H1 (cell line): ENCODE measurements around the gene TECRL. TPM values are rescaled to one million over a fixed set of nuclear protein-coding genes. Genes with fewer than 3 reads are reported as not detected.

ENCODE experiments used
- CTCF ChIA-PET: fragments of 300-600 bp; sonication (Branson Sonifier 250); formaldehyde crosslinking; loops from one replicate; lab custom pipeline; 2021; ENCODE audit not compliant: partially characterized antibody; lab: Charles Lee
- POLR2A ChIA-PET: fragments of 300-600 bp; sonication (Branson Sonifier 250); formaldehyde crosslinking; loops from one replicate; lab custom pipeline; 2021; ENCODE audit warnings: inconsistent platforms; ENCODE audit not compliant: partially characterized antibody; lab: Charles Lee
- DNase-seq, 2 experiments: peaks; one replicate each; pipeline versions ENCODE4 v3.0.0 to v3.0.0-alpha.2; 2010 to 2022; ENCODE audit warnings: low spot score in 2 of 2, low read depth in 1 of 2, mixed read lengths in 1 of 2
- FAIRE-seq: peaks from 2 replicates; lab custom pipeline; 2011; peaks lifted over from hg19 to GRCh38; lab: Jason Lieb, UNC
- H2AFZ ChIP-seq: 2 replicates; pipeline ENCODE4 v1.8.1; 2012; ENCODE audit warnings: low read length, inconsistent platforms
- H2AK5ac ChIP-seq: 2 replicates; pipeline ENCODE4 v1.6.1; 2013; ENCODE audit warnings: low read depth, low read length
- H2BK120ac ChIP-seq: replicated peaks from 2 replicates; pipeline ENCODE3; 2013; ENCODE audit warnings: low read depth, low read length, inconsistent platforms
- H2BK12ac ChIP-seq: 2 replicates; pipeline ENCODE4 v1.6.1; 2013; ENCODE audit warnings: low read depth, low read length
- H2BK15ac ChIP-seq: 2 replicates; pipeline ENCODE4 v1.6.1; 2013; ENCODE audit warnings: low read length
- H2BK20ac ChIP-seq: 2 replicates; pipeline ENCODE4 v1.6.1; 2013; ENCODE audit warnings: low read length
- H2BK5ac ChIP-seq: 2 replicates; pipeline ENCODE4 v1.6.1; 2013; ENCODE audit warnings: low read depth, low read length
- H3K14ac ChIP-seq: 2 replicates; pipeline ENCODE4 v1.6.1; 2013; ENCODE audit warnings: inconsistent platforms; ENCODE audit not compliant: insufficient read length
- H3K18ac ChIP-seq: 2 replicates; pipeline ENCODE4 v1.6.1; 2013; ENCODE audit warnings: low read length; ENCODE audit errors: extremely low read depth
- H3K23ac ChIP-seq: 2 replicates; pipeline ENCODE4 v1.6.1; 2013; ENCODE audit warnings: inconsistent platforms; ENCODE audit not compliant: insufficient read length
- H3K23me2 ChIP-seq: 2 replicates; pipeline ENCODE4 v1.6.1; 2013; ENCODE audit warnings: low read depth, low read length
- H3K27ac ChIP-seq: 2 replicates; pipeline ENCODE4 v1.6.1; 2011; ENCODE audit warnings: low read depth, low read length, inconsistent platforms
- H3K27me3 ChIP-seq, 4 experiments: replicated peaks in 1 of 4; 1 replicate in 1 of 4; 2 replicates in 3 of 4; pipeline versions ENCODE4 v1.6.1 to v1.8.1; 2011 to 2013; ENCODE audit warnings: low read length in 3 of 4, mild to moderate bottlenecking in 3 of 4, inconsistent platforms in 2 of 4, mixed read lengths in 2 of 4, moderate library complexity in 1 of 4; ENCODE audit not compliant: control insufficient read depth in 3 of 4, insufficient read depth in 3 of 4; ENCODE audit errors: extremely low read depth in 1 of 4
- H3K36me3 ChIP-seq, 4 experiments: 2 replicates each; pipeline versions ENCODE4 v1.6.1 to v1.8.1; 2011 to 2013; ENCODE audit warnings: mild to moderate bottlenecking in 4 of 4, low read length in 3 of 4, moderate library complexity in 2 of 4, control low read depth in 1 of 4, inconsistent platforms in 1 of 4; ENCODE audit not compliant: insufficient read depth in 4 of 4, control insufficient read depth in 2 of 4
- H3K4ac ChIP-seq: replicated peaks from 2 replicates; pipeline ENCODE3; 2013; ENCODE audit warnings: low read length, low read depth, mixed read lengths, inconsistent platforms; ENCODE audit not compliant: insufficient read length
- H3K4me1 ChIP-seq, 4 experiments: replicated peaks in 1 of 4; 1 replicate in 1 of 4; 2 replicates in 3 of 4; pipeline versions ENCODE4 v1.6.1 to v1.8.1; 2011 to 2013; ENCODE audit warnings: low read length in 3 of 4, inconsistent platforms in 2 of 4, mixed read lengths in 1 of 4; ENCODE audit not compliant: insufficient read depth in 4 of 4, control insufficient read depth in 3 of 4
- H3K4me2 ChIP-seq, 2 experiments: 2 replicates each; pipeline versions ENCODE4 v1.6.1 to v1.8.1; 2011 to 2013; ENCODE audit warnings: low read depth in 2 of 2, low read length in 2 of 2, control low read depth in 1 of 2, inconsistent platforms in 1 of 2, mild to moderate bottlenecking in 1 of 2; ENCODE audit not compliant: insufficient read depth in 1 of 2
- H3K4me3 ChIP-seq, 4 experiments: fragments of 200-600, 300-600 bp in 1 of 4; sonication (generic), shearing (Covaris generic), sonication (Bioruptor Twin) in 1 of 4; 2 replicates each; pipeline versions ENCODE4 v1.5.1 to v1.8.1; 2011 to 2016; ENCODE audit warnings: low read length in 4 of 4, low read depth in 3 of 4, control low read depth in 2 of 4, inconsistent platforms in 2 of 4, mild to moderate bottlenecking in 2 of 4, mixed read lengths in 1 of 4, moderate library complexity in 1 of 4; ENCODE audit not compliant: insufficient read depth in 2 of 4; ENCODE audit errors: extremely low read depth in 1 of 4
- H3K56ac ChIP-seq: replicated peaks from 2 replicates; pipeline ENCODE3; 2013; ENCODE audit warnings: low read depth, mild to moderate bottlenecking, mixed read lengths, low read length, inconsistent platforms; ENCODE audit not compliant: insufficient read length
- H3K79me1 ChIP-seq: 2 replicates; pipeline ENCODE4 v1.6.1; 2013; ENCODE audit warnings: low read depth, low read length, control low read depth
- H3K79me2 ChIP-seq, 2 experiments: 2 replicates each; pipeline versions ENCODE4 v1.6.1 to v1.8.1; 2012 to 2013; ENCODE audit warnings: low read length in 2 of 2, mild to moderate bottlenecking in 2 of 2, inconsistent platforms in 1 of 2; ENCODE audit not compliant: insufficient read depth in 2 of 2, control insufficient read depth in 1 of 2
- H3K9ac ChIP-seq, 4 experiments: replicated peaks in 1 of 4; 1 replicate in 1 of 4; 2 replicates in 3 of 4; pipeline versions ENCODE4 v1.6.1 to v1.8.1; 2011 to 2013; ENCODE audit warnings: low read depth in 3 of 4, low read length in 3 of 4, control low read depth in 2 of 4, mild to moderate bottlenecking in 2 of 4, moderate library complexity in 2 of 4, inconsistent platforms in 1 of 4; ENCODE audit errors: extremely low read depth in 1 of 4
- H3K9me3 ChIP-seq, 2 experiments: 2 replicates each; pipeline versions ENCODE4 v1.6.1 to v1.8.1; 2012 to 2013; ENCODE audit warnings: mild to moderate bottlenecking in 2 of 2, moderate library complexity in 2 of 2, control low read depth in 1 of 2, inconsistent platforms in 1 of 2, low read depth in 1 of 2, low read length in 1 of 2, mixed read lengths in 1 of 2; ENCODE audit not compliant: insufficient read depth in 2 of 2
- H4K20me1 ChIP-seq, 2 experiments: replicated peaks in 1 of 2; 2 replicates each; pipeline versions ENCODE3 to v1.8.1; 2011 to 2013; ENCODE audit warnings: inconsistent platforms in 2 of 2, low read length in 2 of 2, mild to moderate bottlenecking in 1 of 2; ENCODE audit not compliant: insufficient read depth in 2 of 2, control insufficient read depth in 1 of 2
- H4K5ac ChIP-seq: 2 replicates; pipeline ENCODE4 v1.6.1; 2013; ENCODE audit warnings: low read length, low read depth, mixed read lengths, inconsistent platforms; ENCODE audit not compliant: insufficient read length
- H4K8ac ChIP-seq: 2 replicates; pipeline ENCODE4 v1.8.0; 2013; ENCODE audit warnings: mild to moderate bottlenecking, moderate library complexity, low read length, inconsistent platforms; ENCODE audit not compliant: insufficient read depth; ENCODE audit errors: extremely low read depth
- H4K91ac ChIP-seq: replicated peaks from 2 replicates; pipeline ENCODE3; 2013; ENCODE audit warnings: low read length, mixed read lengths, inconsistent platforms; ENCODE audit not compliant: insufficient read length
- EGR1 ChIP-seq: IDR thresholded peaks from 2 replicates; pipeline ENCODE4 v1.6.1; 2011; ENCODE audit warnings: low read depth, low read length, borderline replicate concordance
- EZH2 ChIP-seq: fragments of 200-600 bp; sonication (generic); IDR thresholded peaks from 2 replicates; pipeline ENCODE4 v1.7.1; 2012; ENCODE audit warnings: low read depth, mild to moderate bottlenecking, moderate library complexity, low read length, inconsistent platforms; ENCODE audit not compliant: severe bottlenecking
- GABPA ChIP-seq: IDR thresholded peaks from 2 replicates; pipeline ENCODE4 v1.6.1; 2011; ENCODE audit warnings: mild to moderate bottlenecking, low read length, moderate library complexity, borderline replicate concordance; ENCODE audit not compliant: insufficient read depth
- RAD21 ChIP-seq, 2 experiments: IDR thresholded peaks in 1 of 2; conservative IDR thresholded peaks in 1 of 2; 2 replicates each; pipeline ENCODE4 v1.6.1; 2011; ENCODE audit warnings: low read depth in 2 of 2, low read length in 2 of 2, improper control_type of control experiment in 1 of 2, inconsistent platforms in 1 of 2, mild to moderate bottlenecking in 1 of 2, moderate library complexity in 1 of 2
- RBBP5 ChIP-seq: IDR thresholded peaks from 2 replicates; pipeline ENCODE4 v1.7.1; 2012; ENCODE audit warnings: low read depth, mild to moderate bottlenecking, inconsistent platforms, low read length, moderate library complexity, borderline replicate concordance
- RXRA ChIP-seq: IDR thresholded peaks from 2 replicates; pipeline ENCODE4 v1.6.1; 2011; ENCODE audit warnings: low read depth, mild to moderate bottlenecking, low read length, moderate library complexity; ENCODE audit not compliant: insufficient read depth
- TAF1 ChIP-seq: IDR thresholded peaks from 2 replicates; pipeline ENCODE4 v1.6.1; 2011; ENCODE audit warnings: mild to moderate bottlenecking, low read depth, low read length
- TEAD4 ChIP-seq: IDR thresholded peaks from 2 replicates; pipeline ENCODE4 v1.6.1; 2012; ENCODE audit warnings: low read depth, low read length, inconsistent platforms, mixed read lengths
- YY1 ChIP-seq: IDR thresholded peaks from 2 replicates; pipeline ENCODE4 v1.6.1; 2011; ENCODE audit warnings: low read depth, mild to moderate bottlenecking, low read length
- WGBS, 2 experiments: shearing (Covaris generic) in 1 of 2; methylation state at CpG; one replicate each; pipeline versions ENCODE4 v1.1.6 to v1.1.7; 2013 to 2015; ENCODE audit warnings: low lambda C conversion rate in 2 of 2, mixed read lengths in 2 of 2, inconsistent platforms in 1 of 2, low coverage in 1 of 2, missing lambda C conversion rate in 1 of 2; ENCODE audit not compliant: insufficient replicate concordance in 2 of 2, insufficient coverage in 1 of 2, insufficient read length in 1 of 2; ENCODE audit errors: extremely low coverage in 1 of 2, missing lambda C conversion rate in 1 of 2; 5-methylcytosine and 5-hydroxymethylcytosine counted together
- polyA plus RNA-seq, 7 experiments: library from polyadenylated mRNA; depleted of rRNA in 3 of 7; stranded (reverse) in 5 of 7; unstranded in 2 of 7; fragments of >200 nt in 5 of 7; fragments of 200-250 nt in 2 of 7; gene quantifications; 1 replicate in 5 of 7; 2 replicates in 1 of 7; 4 replicates in 1 of 7; pipeline versions ENCODE4 v1.2.1 to v1.2.3, GENCODE V29; 2011 to 2013; ENCODE audit warnings: missing spikeins in 2 of 7, mixed read lengths in 2 of 7
- total RNA-seq: library from RNA; stranded (reverse); fragmentation: NEBNext Ultra II Directional; extraction: Animal tissue kit (Norgen Biotek cat#: 25700); gene quantifications from 2 replicates; pipeline ENCODE4 v1.2.1, GENCODE V29; 2021

Gene TECRL
- total and polyA plus RNA-seq, 2 of the 8 experiments (the other 6 are each of a cell fraction or from before 2014, with no cell fraction given), result not detected

- Histone ChIP-seq H3K27ac (no peak overlapping the region), H3K79me1 (no peaks in the 10 kb centered on the region), H3K4me3 (no peak overlapping the region), H3K23me2 (no peaks in the 10 kb centered on the region; the same call in 1 of the 2 replicates), H2AK5ac (no peak overlapping the region), H2BK120ac (no peak overlapping the region), H3K18ac (no peak overlapping the region), H4K5ac (no peak overlapping the region), H3K9me3 (no peaks in the 10 kb centered on the region), H2BK15ac (no peak overlapping the region), H3K4ac (no peak overlapping the region), H3K14ac (no peak overlapping the region), H3K56ac (no peak overlapping the region), H3K9ac (no peak overlapping the region), H4K91ac (no peak overlapping the region), H2BK12ac (no peak overlapping the region), H3K23ac (no peak overlapping the region), H3K4me1 (no peaks in the 10 kb centered on the region), H3K36me3 (no peaks in the 10 kb centered on the region), H2AFZ (no peak overlapping the region), H3K4me2 (no peak overlapping the region), H3K27me3 (no peaks in the 10 kb centered on the region), H4K8ac (no peak overlapping the region; the same call in 1 of the 2 replicates), H3K79me2 (no peaks in the 10 kb centered on the region), H2BK20ac (no peak overlapping the region), H2BK5ac (no peak overlapping the region; the same call in 1 of the 2 replicates), H4K20me1 (peaks cover 0 to 1% of the 10 kb centered on the region in 2 experiments)
- POLR2A ChIA-PET, result no interaction called here
- DNase-seq, result no peak
- TF ChIP-seq RXRA (no peak), RAD21 (IDR thresholded peaks at IDR 0.05 in 1 of 2, conservative IDR thresholded peaks at IDR 0.05 in 1 of 2; ENCODE audit: low read depth in 2 of 2, low read length in 2 of 2) (no peak), YY1 (no peak), GABPA (no peak), EGR1 (no peak), RBBP5 (no peak), EZH2 (no peak), TAF1 (no peak), TEAD4 (no peak)
- CTCF ChIA-PET, result no interaction called here
- 73% methylated on average over 1 of the region's 1 CpG; no CpG with 5 or more reads in 1 of the 2 experiments for WGBS, 2 experiments
- no peak for FAIRE-seq
Measured at GRCh38 chr4:64384237-64385203, 24.7 kb downstream of the TECRL start.
